ENCODE measurements around the gene TMCC2.
"Not testable (repeated sequence)": the region's sequence is repeated elsewhere in the genome, so short reads cannot be mapped to it uniquely, and the experiment has no call there.

Gene TMCC2

GRCh38 chr1:205293350-205294074 lies 65.8 kb downstream of the TMCC2 start:
- H3K4me3 ChIP-seq (ENCODE audit: low read depth, low read length) = no peak overlapping the region
- TF ChIP-seq CTCF (IDR thresholded peaks at IDR 0.05; ENCODE audit: insufficient read depth, low read length, missing control alignments) = no peak
- POLR2A ChIA-PET = interaction anchor here (1.2 to 2.1 kb wide), 3 partner anchors 9 to 27 kb away, joined by 3 to 19 read pairs (median 7); partner anchors contain the start of gene NUAK2
- CTCF ChIA-PET = interaction anchor here (1.1 to 17.6 kb wide), 8 partner anchors 9 to 231 kb away, joined by 3 to 221 read pairs (median 4); partner anchors contain the start of gene NUAK2
- DNase-seq (ENCODE audit: low read depth, low spot score) = no peak

GRCh38 chr1:205294175-205294917 lies 66.6 kb downstream of the TMCC2 start:
- DNase-seq (ENCODE audit: low read depth, low spot score) = peak; percentile 78
- H3K4me3 ChIP-seq (ENCODE audit: low read depth, low read length) = no peak overlapping the region
- ChIA-PET POLR2A (interaction anchor here (0.9 to 2.1 kb wide), 5 partner anchors 10 to 27 kb away, joined by 3 to 19 read pairs (median 3); partner anchors contain the start of gene NUAK2), CTCF (interaction anchor here (0.7 to 17.6 kb wide), 10 partner anchors 9 to 230 kb away, joined by 3 to 221 read pairs (median 4); partner anchors contain the start of gene NUAK2)
- TF ChIP-seq CTCF (IDR thresholded peaks at IDR 0.05; ENCODE audit: insufficient read depth, low read length, missing control alignments) = no peak

GRCh38 chr1:205294934-205295333 lies 67.2 kb downstream of the TMCC2 start:
- DNase-seq (ENCODE audit: low read depth, low spot score) = no peak
- CTCF ChIA-PET = interaction anchor here (0.9 to 17.6 kb wide), 8 partner anchors 10 to 136 kb away, joined by 3 to 221 read pairs (median 4); partner anchors contain the start of gene NUAK2
- TF ChIP-seq CTCF (IDR thresholded peaks at IDR 0.05; ENCODE audit: insufficient read depth, low read length, missing control alignments) = no peak
- no peak overlapping the region for H3K4me3 ChIP-seq (ENCODE audit: low read depth, low read length)
- POLR2A ChIA-PET = interaction anchor here (0.9 to 2.1 kb wide), 5 partner anchors 11 to 26 kb away, joined by 3 to 19 read pairs (median 3); partner anchors contain the start of gene NUAK2

- no peak for TF ChIP-seq CTCF (IDR thresholded peaks at IDR 0.05; ENCODE audit: insufficient read depth, low read length, missing control alignments)
- no peak overlapping the region for H3K4me3 ChIP-seq (ENCODE audit: low read depth, low read length)
- ChIA-PET POLR2A (no interaction called here), CTCF (interaction anchor here (6.9 to 17.6 kb wide), 2 partner anchors 22 to 24 kb away, joined by 69 to 221 read pairs; partner anchors contain the start of gene NUAK2)
- no peak for DNase-seq (ENCODE audit: low read depth, low spot score)
Measured at GRCh38 chr1:205296154-205296553, 68.4 kb downstream of the TMCC2 start.

- ChIA-PET CTCF (interaction anchor here (1.0 to 17.6 kb wide), 6 partner anchors 12 to 191 kb away, joined by 3 to 221 read pairs (median 4); partner anchors contain the start of gene NUAK2), POLR2A (interaction anchor here (1.2 to 4.7 kb wide), 3 partner anchors 13 to 24 kb away, joined by 8 to 25 read pairs (median 8); partner anchors contain the start of gene NUAK2)
- H3K4me3 ChIP-seq (ENCODE audit: low read depth, low read length); DNase-seq (ENCODE audit: low read depth, low spot score): not testable (repeated sequence)
Measured at GRCh38 chr1:205297546-205298177, 69.9 kb downstream of the TMCC2 start.
